OCI-M2 (cell line): ENCODE measurements around the gene ZSWIM8.
"Not testable (repeated sequence)": the region's sequence is repeated elsewhere in the genome, so short reads cannot be mapped to it uniquely, and the experiment has no call there.

Experiments
- DNase-seq: peaks from one replicate; lab custom pipeline; 2025; ENCODE audit not compliant: unreplicated experiment; lab: John Stamatoyannopoulos, UW

Gene ZSWIM8

GRCh38 chr10:73785211-73785720, at the start of gene ZSWIM8:
ZSWIM8 (plus strand) TSS chr10:73785606; CDS start chr10:73785879, 273 bp downstream.
- DNase-seq = peak; percentile 88

GRCh38 chr10:73740501-73741254, 44.7 kb upstream of the ZSWIM8 start:
- not testable (repeated sequence) for DNase-seq

- no peak for DNase-seq
Measured at GRCh38 chr10:73742454-73742734, 43.0 kb upstream of the ZSWIM8 start.

GRCh38 chr10:73743327-73743904, 42.0 kb upstream of the ZSWIM8 start:
- no peak for DNase-seq

GRCh38 chr10:73743905-73744663, 41.3 kb upstream of the ZSWIM8 start, which contains the start of gene SEC24C:
SEC24C (plus strand) TSS chr10:73744372; CDS start chr10:73746833, 2,461 bp downstream.
- peak; percentile 78 for DNase-seq

GRCh38 chr10:73744664-73744975, 40.8 kb upstream of the ZSWIM8 start:
- peak; percentile 39 for DNase-seq

- no peak for DNase-seq
Measured at GRCh38 chr10:73746721-73747120, 38.7 kb upstream of the ZSWIM8 start.

GRCh38 chr10:73750819-73751218, 34.6 kb upstream of the ZSWIM8 start:
- no peak for DNase-seq

GRCh38 chr10:73756183-73756582, 29.2 kb upstream of the ZSWIM8 start:
- no peak for DNase-seq

- DNase-seq = no peak
Measured at GRCh38 chr10:73758704-73759511, 26.5 kb upstream of the ZSWIM8 start.

- no peak for DNase-seq
Measured at GRCh38 chr10:73759512-73760115, 25.8 kb upstream of the ZSWIM8 start.

GRCh38 chr10:73761781-73762180, 23.6 kb upstream of the ZSWIM8 start:
- no peak for DNase-seq

- DNase-seq = no peak
Measured at GRCh38 chr10:73762915-73763314, 22.5 kb upstream of the ZSWIM8 start.

- DNase-seq = no peak
Measured at GRCh38 chr10:73763343-73763742, 22.1 kb upstream of the ZSWIM8 start.

GRCh38 chr10:73765066-73765465, 20.3 kb upstream of the ZSWIM8 start:
- no peak for DNase-seq

- no peak for DNase-seq
Measured at GRCh38 chr10:73768881-73769280, 16.5 kb upstream of the ZSWIM8 start.

GRCh38 chr10:73769396-73769795, 16.0 kb upstream of the ZSWIM8 start:
- no peak for DNase-seq

GRCh38 chr10:73771722-73772280, 13.6 kb upstream of the ZSWIM8 start:
- DNase-seq = no peak

GRCh38 chr10:73772281-73773151, 12.9 kb upstream of the ZSWIM8 start:
- no peak for DNase-seq
